GM19035 (cell line): Measurements from ENCODE around the gene ZBTB24.

ENCODE experiments used
- ATAC-seq: cut with Tn5 transposase; IDR thresholded peaks from one replicate; pipeline ENCODE4 v1.9.1; 2021; ENCODE audit not compliant: unreplicated experiment

Gene ZBTB24

GRCh38 chr6:109503327-109504224, 20.6 kb upstream of the ZBTB24 start:
- no peak for ATAC-seq

- no peak for ATAC-seq
These were observed 15.9 kb upstream of the ZBTB24 start for GRCh38 chr6:109498936-109499335.

GRCh38 chr6:109498052-109498451, 15.0 kb upstream of the ZBTB24 start:
- ATAC-seq = no peak

DNA sequence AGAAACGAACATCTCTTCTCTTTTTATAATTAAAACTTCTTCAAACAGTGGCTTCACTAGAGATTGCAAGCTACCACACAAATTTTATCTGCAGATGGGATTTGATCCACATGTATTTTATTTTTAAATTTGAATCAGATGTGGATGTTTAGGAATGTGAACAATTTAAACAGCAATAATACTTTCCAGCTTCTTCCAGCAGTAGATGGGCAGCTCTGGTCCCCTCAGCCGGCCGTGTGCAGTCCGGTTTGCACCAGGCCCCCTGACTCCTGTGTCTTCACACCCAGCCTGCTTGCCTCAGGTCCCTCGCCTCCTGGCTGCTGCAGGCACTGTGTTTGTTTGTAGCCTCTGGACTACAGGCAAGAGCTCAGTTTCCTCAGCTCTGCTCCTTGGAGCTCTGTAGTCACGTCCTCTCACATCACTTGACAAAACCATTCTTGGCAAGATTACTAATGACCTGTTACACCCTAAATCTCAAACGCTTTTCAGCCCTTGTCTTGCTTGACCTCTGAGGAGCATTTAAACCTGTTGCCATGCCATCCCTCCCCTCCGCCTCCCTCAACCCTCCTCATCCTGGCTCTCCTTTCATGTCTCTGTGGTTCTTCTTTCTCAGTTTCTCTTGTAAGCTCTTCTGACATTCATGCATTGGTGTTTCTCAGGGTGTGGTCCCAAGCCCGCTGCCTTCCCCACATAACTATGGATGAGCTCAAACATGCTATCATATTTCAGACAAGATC, 13.2 kb upstream of the ZBTB24 start:
- no peak for ATAC-seq

- ATAC-seq = no peak
These were observed 10.8 kb upstream of the ZBTB24 start for GRCh38 chr6:109493865-109494264.

DNA sequence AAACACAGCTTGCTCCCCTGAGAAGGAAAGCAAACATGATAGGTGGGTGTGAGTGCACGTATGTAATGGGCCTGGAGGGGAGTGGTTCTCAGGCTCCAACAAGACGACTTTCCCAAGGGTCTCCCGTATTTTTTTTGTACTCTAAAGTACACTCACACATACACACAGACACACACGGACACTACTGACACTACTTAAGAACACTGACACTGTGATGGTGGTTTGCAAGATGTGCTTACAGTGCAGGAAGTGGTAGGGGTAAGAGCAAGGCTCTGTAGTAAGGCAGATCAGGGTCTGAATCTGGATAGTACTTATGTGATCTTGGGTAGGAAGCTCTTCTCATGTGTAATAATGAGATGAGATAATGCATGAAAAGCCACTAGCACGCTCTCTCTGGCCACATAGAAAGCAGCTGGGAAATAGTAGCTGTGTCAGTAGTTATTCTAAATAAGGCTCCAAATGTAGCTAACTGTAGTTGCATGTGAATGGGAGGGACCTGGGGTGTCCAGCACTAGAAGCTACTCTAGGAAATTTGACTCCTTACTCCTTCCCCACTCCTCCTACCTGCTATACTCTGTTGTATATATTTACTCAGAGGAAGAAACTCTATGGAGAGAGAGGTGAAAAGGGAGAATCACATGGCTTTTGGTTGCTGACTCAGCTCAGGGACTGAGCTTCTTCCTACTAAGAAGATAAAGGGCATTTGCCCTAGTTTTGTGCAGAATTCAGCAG, 8.4 kb upstream of the ZBTB24 start:
- ATAC-seq = no peak

DNA sequence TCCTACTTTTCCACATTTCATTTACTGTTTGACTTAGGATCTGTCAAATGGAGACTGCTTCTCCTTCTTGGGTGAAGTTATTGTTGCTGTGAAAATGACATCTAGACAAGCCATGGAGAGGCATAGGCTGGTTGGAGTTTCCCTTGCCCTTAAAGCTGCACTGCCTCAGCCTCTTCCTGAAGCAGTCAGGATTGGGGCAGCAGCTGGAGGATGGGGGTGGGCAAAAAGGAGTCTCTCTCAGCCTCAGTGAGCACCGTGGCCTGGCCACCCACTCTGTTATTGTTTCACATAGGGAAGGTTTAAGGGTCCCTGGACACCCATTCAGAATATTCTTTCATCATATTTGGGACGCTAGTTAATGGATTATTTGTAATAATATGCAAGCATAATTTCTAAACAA, 7.7 kb upstream of the ZBTB24 start:
- ATAC-seq = no peak

- ATAC-seq = no peak
These were observed 5.0 kb upstream of the ZBTB24 start for GRCh38 chr6:109488001-109488400.

DNA sequence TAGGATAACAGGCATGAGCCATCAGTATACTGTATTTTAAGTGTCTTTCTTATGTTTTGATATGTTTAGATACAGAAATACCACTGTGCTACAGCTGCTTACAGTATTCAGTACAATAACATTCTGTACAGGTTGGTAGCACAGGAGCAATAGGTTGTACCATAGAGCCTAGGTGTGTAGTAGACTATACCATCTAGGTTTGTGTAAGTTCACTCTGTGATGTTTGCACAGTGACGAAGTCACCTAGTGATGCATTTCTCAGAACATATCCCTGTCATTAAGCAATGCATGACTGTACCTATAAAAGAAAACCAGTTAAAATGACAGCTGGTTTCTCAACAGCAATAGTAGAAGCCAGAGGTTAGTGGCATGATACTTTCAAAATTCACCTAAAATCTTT, 3.0 kb upstream of the ZBTB24 start:
- no peak for ATAC-seq

- ATAC-seq = no peak
These were observed 2.4 kb upstream of the ZBTB24 start for GRCh38 chr6:109485266-109485935.

DNA sequence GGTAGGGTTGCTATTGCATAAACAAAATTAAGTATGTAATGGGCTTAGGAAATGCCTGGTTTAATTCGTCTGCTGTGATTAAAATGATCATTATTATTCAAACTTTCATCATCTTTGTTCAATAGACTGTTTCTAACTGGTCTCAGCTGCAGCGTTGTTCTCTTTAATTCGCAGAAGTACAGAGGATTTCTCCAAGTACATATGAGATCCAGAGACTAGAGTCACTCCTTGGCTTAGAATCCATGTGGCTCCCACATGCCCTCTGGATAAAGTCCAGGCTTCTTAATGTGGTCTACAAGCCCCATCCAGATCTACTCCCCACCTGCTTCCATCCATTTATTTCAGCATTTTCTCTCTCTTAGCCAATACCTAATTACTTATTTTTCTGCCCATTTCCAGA, 1.1 kb upstream of the ZBTB24 start:
- no peak for ATAC-seq

- ATAC-seq = peak; percentile 3
These were observed 677 bp upstream of the ZBTB24 start for GRCh38 chr6:109483735-109484057.

GRCh38 chr6:109480993-109481480, 2.0 kb downstream of the ZBTB24 start:
- ATAC-seq = no peak

GRCh38 chr6:109478841-109479624, 4.0 kb downstream of the ZBTB24 start:
- no peak for ATAC-seq

DNA sequence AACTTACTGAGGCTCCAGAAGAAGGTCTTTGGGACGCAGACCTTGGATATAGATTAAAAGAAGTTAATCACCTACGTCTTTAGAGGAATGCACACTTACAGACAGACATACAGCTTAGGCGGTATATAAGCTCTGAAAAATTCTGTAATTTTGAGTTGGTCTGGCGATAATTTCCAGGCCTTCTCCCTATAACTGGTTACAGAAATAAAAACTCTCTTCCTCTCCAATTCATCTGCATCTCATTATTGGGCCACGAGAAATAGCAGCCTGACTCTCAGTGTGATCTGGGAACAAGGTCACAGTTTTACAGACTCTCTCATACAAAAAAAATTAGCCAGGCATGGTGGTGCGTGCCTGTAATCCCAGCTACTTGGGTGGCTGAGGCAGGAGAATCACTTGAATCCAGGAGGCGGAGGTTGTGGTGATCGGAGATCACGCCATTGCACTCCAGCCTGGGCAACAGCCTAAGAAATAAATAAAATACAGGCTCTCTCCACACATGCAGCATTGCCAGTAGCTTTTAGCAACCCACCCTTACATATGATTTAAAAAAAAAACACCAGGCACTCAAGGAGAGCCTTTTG, 4.7 kb downstream of the ZBTB24 start:
- ATAC-seq = no peak

- no peak for ATAC-seq
These were observed 5.3 kb downstream of the ZBTB24 start for GRCh38 chr6:109477725-109478124.

DNA sequence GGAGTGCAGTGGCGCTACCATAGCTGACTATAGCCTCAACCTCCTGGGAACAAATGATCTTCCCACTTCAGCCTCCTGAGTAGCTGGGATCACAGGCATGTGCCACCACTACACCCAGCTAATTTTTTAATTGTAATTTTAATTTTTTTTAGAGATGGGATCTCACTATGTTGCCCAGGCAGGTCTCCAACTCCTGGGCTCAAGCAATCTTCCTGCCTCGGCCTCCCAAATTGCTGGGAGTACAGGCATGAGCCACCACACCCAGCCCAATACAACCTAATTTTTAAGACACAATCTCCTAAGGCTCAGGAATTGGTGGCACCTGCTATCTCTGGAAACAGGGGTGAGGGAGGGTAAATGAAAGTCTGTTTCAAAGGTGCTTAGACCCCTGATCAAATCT, 5.8 kb downstream of the ZBTB24 start:
- ATAC-seq = no peak

DNA sequence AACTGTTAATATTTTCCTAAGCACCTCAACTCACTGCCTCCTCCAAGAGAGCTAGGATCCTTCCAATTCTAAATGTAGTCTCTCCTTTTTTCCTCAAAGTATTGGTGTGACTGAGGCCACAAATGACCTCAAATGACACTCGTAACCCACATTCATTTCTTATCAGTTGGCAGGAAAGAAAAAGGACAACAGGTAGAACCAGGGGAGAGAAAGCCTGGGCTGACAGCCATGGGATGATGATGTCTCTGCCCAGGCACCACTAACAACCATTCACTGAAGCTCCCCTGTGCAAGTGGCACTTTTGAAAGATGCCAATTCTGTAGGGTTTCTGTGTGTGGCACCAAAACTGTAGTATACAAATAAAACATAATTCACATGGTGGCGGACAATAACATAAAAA, 7.4 kb downstream of the ZBTB24 start:
- ATAC-seq = no peak

DNA sequence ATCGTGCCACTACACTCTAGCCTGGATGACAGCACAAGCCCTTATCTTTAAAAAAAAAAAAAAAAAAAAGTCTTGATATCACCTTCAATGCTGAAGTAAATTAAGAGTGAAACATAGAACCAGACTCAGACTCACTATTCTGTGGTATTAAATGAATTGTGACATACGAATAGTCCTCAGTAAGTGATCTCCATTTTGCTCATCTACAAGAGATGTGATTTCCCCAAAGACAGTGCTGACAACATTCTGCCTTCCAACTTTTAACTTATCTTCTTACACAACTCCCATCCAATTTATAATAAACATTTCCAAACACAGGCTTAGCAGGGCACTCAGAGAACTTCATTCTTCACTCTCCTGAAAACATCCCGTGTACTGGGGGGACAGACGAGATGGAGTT, 8.0 kb downstream of the ZBTB24 start:
- no peak for ATAC-seq

GRCh38 chr6:109473120-109473519, 9.9 kb downstream of the ZBTB24 start:
- no peak for ATAC-seq
